GM13976 (cell line): ENCODE measurements around the gene SYNPO2.

ENCODE experiments used
- DNase-seq: peaks from one replicate; pipeline ENCODE4 v3.0.0; 2012; ENCODE audit warnings: low spot score
- in situ Hi-C: fragments of 300-500 bp; cut with MboI; formaldehyde crosslinking; loops from one replicate; pipeline ENCODE4 v1.12.0; 2022; ENCODE audit warnings: low sequenced_read_pairs, mixed read lengths, inconsistent platforms; ENCODE audit not compliant: unreplicated experiment
- TF ChIP-seq, protein P1 (sequence below): IDR thresholded peaks from 2 replicates; pipeline ENCODE4 v1.5.1; 2012; ENCODE audit warnings: borderline replicate concordance, mild to moderate bottlenecking; ENCODE audit not compliant: insufficient read depth; ENCODE audit errors: extremely low read depth, missing control alignments, control extremely low read depth

Gene SYNPO2

DNA sequence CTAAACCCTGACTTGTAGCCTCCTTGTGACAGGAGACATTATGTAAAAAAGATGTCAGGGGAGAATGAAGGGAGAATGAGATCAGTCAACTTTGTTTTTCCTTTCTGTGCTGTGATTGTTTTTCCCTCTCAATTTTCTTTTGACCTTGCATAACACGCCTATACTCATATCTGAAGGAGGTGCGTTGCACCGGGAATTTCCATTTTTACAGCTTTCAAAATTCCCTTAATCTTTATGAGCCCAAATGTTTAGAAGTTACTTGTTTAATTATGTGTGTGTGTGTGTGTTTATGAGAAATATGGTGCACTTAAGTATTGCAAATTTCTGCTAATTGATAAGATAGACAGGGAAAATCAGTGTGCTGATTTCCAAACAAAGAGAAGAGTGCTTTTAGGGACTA lies 21.6 kb downstream of the SYNPO2 start:
- in situ Hi-C loops = no loop called here
- DNase-seq = no peak
- TF ChIP-seq, protein P1, sequence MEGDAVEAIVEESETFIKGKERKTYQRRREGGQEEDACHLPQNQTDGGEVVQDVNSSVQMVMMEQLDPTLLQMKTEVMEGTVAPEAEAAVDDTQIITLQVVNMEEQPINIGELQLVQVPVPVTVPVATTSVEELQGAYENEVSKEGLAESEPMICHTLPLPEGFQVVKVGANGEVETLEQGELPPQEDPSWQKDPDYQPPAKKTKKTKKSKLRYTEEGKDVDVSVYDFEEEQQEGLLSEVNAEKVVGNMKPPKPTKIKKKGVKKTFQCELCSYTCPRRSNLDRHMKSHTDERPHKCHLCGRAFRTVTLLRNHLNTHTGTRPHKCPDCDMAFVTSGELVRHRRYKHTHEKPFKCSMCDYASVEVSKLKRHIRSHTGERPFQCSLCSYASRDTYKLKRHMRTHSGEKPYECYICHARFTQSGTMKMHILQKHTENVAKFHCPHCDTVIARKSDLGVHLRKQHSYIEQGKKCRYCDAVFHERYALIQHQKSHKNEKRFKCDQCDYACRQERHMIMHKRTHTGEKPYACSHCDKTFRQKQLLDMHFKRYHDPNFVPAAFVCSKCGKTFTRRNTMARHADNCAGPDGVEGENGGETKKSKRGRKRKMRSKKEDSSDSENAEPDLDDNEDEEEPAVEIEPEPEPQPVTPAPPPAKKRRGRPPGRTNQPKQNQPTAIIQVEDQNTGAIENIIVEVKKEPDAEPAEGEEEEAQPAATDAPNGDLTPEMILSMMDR = no peak

DNA sequence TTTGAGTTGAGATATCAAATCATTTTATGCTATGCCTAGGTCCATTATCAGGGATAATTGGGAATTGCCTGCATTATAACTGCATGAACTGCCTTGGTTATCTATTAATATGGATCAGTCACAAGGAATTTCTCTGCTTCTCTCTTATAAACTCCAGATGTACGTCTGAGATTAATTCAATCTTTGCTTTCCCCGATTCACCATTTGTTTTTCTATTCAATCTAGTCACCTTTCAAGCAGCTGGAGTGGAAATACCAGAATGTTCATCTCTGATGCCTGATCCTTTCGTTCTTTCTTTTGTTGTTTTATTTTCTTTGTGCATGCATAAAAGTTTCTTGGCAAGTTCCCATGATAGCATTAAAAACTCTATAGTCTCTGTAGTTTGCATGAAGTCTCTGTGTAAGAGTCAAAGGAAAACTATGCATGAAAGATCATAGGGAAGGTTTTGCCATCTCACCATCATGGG lies 22.6 kb downstream of the SYNPO2 start:
- TF ChIP-seq, protein P1 = no peak
- in situ Hi-C loops = no loop called here
- no peak for DNase-seq

DNA sequence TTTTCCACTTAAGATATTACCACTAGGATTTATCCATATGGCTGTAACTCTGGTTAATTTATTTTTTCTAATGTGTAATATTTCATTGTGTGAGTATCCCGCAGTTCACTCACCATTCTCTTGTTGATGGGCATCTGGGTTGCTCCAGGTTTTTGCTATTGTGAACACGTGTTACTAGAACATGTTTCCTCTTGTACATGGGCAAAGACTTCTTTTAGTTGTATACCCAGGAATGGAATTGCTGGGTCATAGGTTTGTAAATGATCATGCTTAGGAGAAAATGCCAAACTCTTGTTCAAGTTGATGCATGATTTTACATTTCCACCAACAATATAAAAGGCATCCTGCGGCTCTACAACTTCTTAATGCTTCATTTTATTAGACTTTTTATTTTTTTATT lies 26.8 kb downstream of the SYNPO2 start:
- DNase-seq = no peak
- in situ Hi-C loops = no loop called here
- TF ChIP-seq, protein P1 = no peak

DNA sequence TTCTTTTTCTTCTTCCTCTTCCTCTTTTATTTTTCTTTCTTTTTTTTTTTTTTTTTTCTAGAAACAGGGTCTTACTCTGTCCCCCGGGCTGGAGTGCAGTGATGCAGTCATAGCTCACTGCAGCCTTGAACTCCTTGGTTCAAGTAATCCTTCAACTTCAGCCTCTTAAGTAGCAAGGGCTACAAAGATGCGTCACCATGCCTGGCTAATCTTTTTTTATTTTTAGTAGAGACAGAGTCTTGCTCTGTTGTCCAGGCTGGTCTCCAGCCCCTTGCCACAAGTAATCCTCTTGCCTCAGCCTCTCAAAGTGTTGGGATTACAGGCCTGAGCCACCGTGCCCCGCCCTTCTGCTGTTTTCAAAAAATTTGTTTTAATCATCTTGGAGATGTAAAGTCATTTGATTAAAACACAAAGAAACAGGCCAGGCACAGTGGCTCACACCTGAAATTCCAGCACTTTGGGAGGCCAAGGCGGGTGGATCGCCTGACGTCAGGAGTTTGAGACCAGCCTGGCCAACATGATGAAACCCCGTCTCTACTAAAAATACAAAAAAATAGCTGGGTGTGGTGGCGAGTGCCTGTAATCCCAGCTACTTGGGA lies 28.1 kb downstream of the SYNPO2 start:
- no peak for DNase-seq
- TF ChIP-seq, protein P1 = no peak
- in situ Hi-C loops = no loop called here

DNA sequence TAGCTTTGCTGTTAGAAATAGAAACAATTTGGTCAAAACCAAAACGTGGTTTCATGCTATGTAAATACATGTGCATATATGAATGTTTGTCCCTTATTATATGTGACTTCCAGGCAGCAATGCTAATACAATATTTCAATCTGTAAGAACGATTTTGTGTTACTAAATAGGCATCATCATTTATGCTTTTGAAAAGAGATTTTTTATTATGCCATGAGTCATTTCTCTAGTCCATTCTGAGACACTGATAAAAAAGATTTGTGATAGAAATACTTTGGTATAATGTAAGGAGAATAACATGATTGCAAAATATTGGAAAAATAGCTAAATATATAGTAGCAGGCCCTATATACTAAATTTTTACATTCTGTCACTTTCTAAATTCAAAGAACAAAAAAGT lies 28.9 kb downstream of the SYNPO2 start:
- no peak for DNase-seq
- in situ Hi-C loops = no loop called here
- TF ChIP-seq, protein P1 = no peak

DNA sequence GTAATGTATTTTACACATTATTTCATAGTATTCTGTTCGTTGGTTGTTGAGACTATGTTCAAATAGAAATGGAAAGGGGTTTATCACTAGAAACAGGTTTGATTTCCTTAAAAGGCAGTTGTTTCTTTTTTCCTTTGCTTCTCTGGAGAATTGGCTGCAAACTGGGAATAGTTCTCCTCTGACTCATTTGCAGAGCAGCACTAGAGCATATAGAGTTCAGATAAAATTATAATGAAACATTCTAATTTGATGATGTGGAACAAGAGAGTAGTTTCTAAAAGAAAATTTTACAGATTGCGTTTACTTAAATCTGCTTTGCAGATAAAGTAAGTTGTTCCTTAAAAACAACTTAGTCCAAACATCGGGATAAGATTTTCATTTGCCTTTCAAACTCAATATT lies 29.7 kb downstream of the SYNPO2 start:
- TF ChIP-seq, protein P1 = no peak
- in situ Hi-C loops = no loop called here
- no peak for DNase-seq
